CD8-positive, alpha-beta memory T cell (primary cell): ENCODE results near the gene PFDN2. TPM values are rescaled to one million over a fixed set of nuclear protein-coding genes. Genes with fewer than 3 reads are reported as not detected.

Source experiments
- CTCF ChIA-PET: fragments of 350-600 bp; sonication (Branson Sonifier 250); formaldehyde crosslinking; loops from one replicate; lab custom pipeline; 2021; ENCODE audit warnings: antibody characterized with exemption; lab: Charles Lee
- POLR2A ChIA-PET: fragments of 350-600 bp; sonication (Branson Sonifier 250); formaldehyde crosslinking; loops from one replicate; lab custom pipeline; 2021; ENCODE audit warnings: antibody characterized with exemption; lab: Charles Lee
- DNase-seq, 5 donors: peaks; one replicate each; pipeline versions ENCODE4 v3.0.0 to v3.0.0-alpha.2; 2020 to 2022; ENCODE audit warnings: mixed read lengths in 1 of 5
- H3K27ac ChIP-seq: one replicate; pipeline ENCODE4 v1.7.0; 2013; ENCODE audit warnings: low read depth, mild to moderate bottlenecking, low read length, moderate library complexity
- H3K27me3 ChIP-seq: 2 replicates; pipeline ENCODE4 v1.7.0; 2013; ENCODE audit warnings: low read length, mild to moderate bottlenecking; ENCODE audit not compliant: insufficient read depth, poor library complexity, severe bottlenecking
- H3K36me3 ChIP-seq: 2 replicates; pipeline ENCODE4 v1.7.0; 2013; ENCODE audit warnings: mild to moderate bottlenecking, low read length, moderate library complexity; ENCODE audit not compliant: insufficient read depth
- H3K4me1 ChIP-seq: 2 replicates; pipeline ENCODE4 v1.7.0; 2013; ENCODE audit warnings: mild to moderate bottlenecking, low read length, moderate library complexity; ENCODE audit not compliant: insufficient read depth
- H3K4me3 ChIP-seq: 2 replicates; pipeline ENCODE4 v1.7.0; 2013; ENCODE audit warnings: mild to moderate bottlenecking, low read length
- H3K9me3 ChIP-seq: 2 replicates; pipeline ENCODE4 v1.7.0; 2013; ENCODE audit warnings: mild to moderate bottlenecking, low read length
- H3K27ac Mint-ChIP-seq, 8 donors: one replicate each; pipeline ENCODE4 v1.8.0; 2020 to 2021; ENCODE audit warnings: mixed read lengths in 8 of 8, mild to moderate bottlenecking in 6 of 8, inconsistent platforms in 3 of 8, moderate library complexity in 3 of 8
- H3K27me3 Mint-ChIP-seq, 2 donors: one replicate each; pipeline ENCODE4 v1.8.0; 2020 to 2021; ENCODE audit warnings: mixed read lengths in 2 of 2, mild to moderate bottlenecking in 1 of 2, moderate library complexity in 1 of 2
- H3K36me3 Mint-ChIP-seq, 3 donors: one replicate each; pipeline ENCODE4 v1.8.0; 2020 to 2021; ENCODE audit warnings: mixed read lengths in 3 of 3, inconsistent platforms in 1 of 3, mild to moderate bottlenecking in 1 of 3
- H3K4me1 Mint-ChIP-seq, 3 donors: one replicate each; pipeline ENCODE4 v1.8.0; 2020 to 2021; ENCODE audit warnings: mixed read lengths in 3 of 3, inconsistent platforms in 1 of 3, mild to moderate bottlenecking in 1 of 3
- H3K4me3 Mint-ChIP-seq, 7 donors: one replicate each; pipeline ENCODE4 v1.8.0; 2020 to 2021; ENCODE audit warnings: mixed read lengths in 7 of 7, mild to moderate bottlenecking in 6 of 7, moderate library complexity in 4 of 7, inconsistent platforms in 2 of 7
- H3K9me3 Mint-ChIP-seq, 5 donors: one replicate each; pipeline ENCODE4 v1.8.0; 2020 to 2022; ENCODE audit warnings: mixed read lengths in 5 of 5, mild to moderate bottlenecking in 3 of 5, moderate library complexity in 2 of 5, inconsistent platforms in 1 of 5
- polyA plus RNA-seq: library from polyadenylated mRNA; unstranded; fragments of 300-500 nt; fragmentation: Illumina TruSeq; gene quantifications from one replicate; pipeline ENCODE4 v1.2.3, GENCODE V29; 2021
- total RNA-seq, 2 experiments: library from RNA; stranded (reverse); gene quantifications; one replicate each; pipeline ENCODE4 v1.2.3, GENCODE V29; 2021

PFDN2 gene
- total and polyA plus RNA-seq, 3 experiments from 2014 or later: 96.4 to 142 (median 133) TPM

GRCh38 chr1:161153682-161154337 lies 36.0 kb upstream of the PFDN2 start, which contains the start of gene UFC1:
Gene UFC1 (plus strand): TSS chr1:161153978. CDS start chr1:161153998, 20 bp downstream.
- peak within 1 kb of the TSS; percentile 87 for H3K4me3 ChIP-seq
- ChIA-PET POLR2A (interaction anchor here (0.6 to 2.2 kb wide), 12 partner anchors 12 to 160 kb away, joined by 3 to 17 read pairs (median 4); partner anchors contain the start of genes ARHGAP30, B4GALT3, DEDD and NDUFS2), CTCF (interaction anchor here (0.7 to 6.4 kb wide), 8 partner anchors 12 to 154 kb away, joined by 3 to 44 read pairs (median 4); partner anchors contain the start of genes ARHGAP30, B4GALT3, PPOX and TOMM40L)
- Mint-ChIP-seq H3K27ac (peak within 1 kb of the TSS; percentile 98 to 100 (median 100)), H3K27me3 (no peaks in the 10 kb centered on the region), H3K4me3 (peak within 1 kb of the TSS; percentile 98 to 100 (median 98)), H3K9me3 (no peaks in the 10 kb centered on the region), H3K4me1 (peaks cover 25 to 44% (median 34%) of the 10 kb centered on the region in 3 donors), H3K36me3 (peaks cover 0 to 33% (median 7%) of the 10 kb centered on the region in 3 donors)
- H3K4me1 ChIP-seq: peaks cover 14% of the 10 kb centered on the region
- no peaks in the 10 kb centered on the region for H3K36me3 ChIP-seq
- H3K9me3 ChIP-seq: no peaks in the 10 kb centered on the region
- DNase-seq: peak; percentile 68 to 90 (median 88)
- no peaks in the 10 kb centered on the region for H3K27me3 ChIP-seq
- peak within 1 kb of the TSS; percentile 98 for H3K27ac ChIP-seq

GRCh38 chr1:161153176-161153575 lies 35.3 kb upstream of the PFDN2 start:
- Histone ChIP-seq H3K4me1 (peaks cover 11% of the 10 kb centered on the region), H3K4me3 (peak overlapping the region; percentile 87), H3K9me3 (no peaks in the 10 kb centered on the region), H3K27me3 (no peaks in the 10 kb centered on the region), H3K36me3 (no peaks in the 10 kb centered on the region), H3K27ac (peak overlapping the region; percentile 98)
- POLR2A ChIA-PET: interaction anchor here (0.6 to 2.2 kb wide), 16 partner anchors 13 to 358 kb away, joined by 3 to 17 read pairs (median 4); partner anchors contain the start of genes ARHGAP30, B4GALT3, DEDD and NDUFS2
- H3K9me3 Mint-ChIP-seq: no peaks in the 10 kb centered on the region
- DNase-seq: no peak
- CTCF ChIA-PET: interaction anchor here (0.7 to 6.4 kb wide), 8 partner anchors 12 to 154 kb away, joined by 3 to 44 read pairs (median 4); partner anchors contain the start of genes ARHGAP30, B4GALT3, PPOX and TOMM40L
- peak overlapping the region; percentile 98 to 100 (median 98) for H3K4me3 Mint-ChIP-seq
- peaks cover 0 to 26% (median 7%) of the 10 kb centered on the region in 3 donors for H3K36me3 Mint-ChIP-seq
- peak overlapping the region; percentile 98 to 100 (median 100) for H3K27ac Mint-ChIP-seq
- no peaks in the 10 kb centered on the region for H3K27me3 Mint-ChIP-seq
- peaks cover 21 to 39% (median 28%) of the 10 kb centered on the region in 3 donors for H3K4me1 Mint-ChIP-seq

- Histone ChIP-seq H3K36me3 (no peaks in the 10 kb centered on the region), H3K27ac (no peak overlapping the region), H3K4me1 (no peaks in the 10 kb centered on the region), H3K9me3 (no peaks in the 10 kb centered on the region), H3K4me3 (no peak overlapping the region), H3K27me3 (no peaks in the 10 kb centered on the region)
- POLR2A ChIA-PET: no interaction called here
- no peaks in the 10 kb centered on the region for H3K9me3 Mint-ChIP-seq
- H3K4me3 Mint-ChIP-seq: no peak overlapping the region
- no peaks in the 10 kb centered on the region for H3K27me3 Mint-ChIP-seq
- no peak for DNase-seq
- H3K27ac Mint-ChIP-seq: no peak overlapping the region
- CTCF ChIA-PET: interaction anchor here (1.8 kb wide), 1 partner anchor 13 kb away, joined by 3 read pairs; the partner anchor contains the start of gene DEDD
- H3K36me3 Mint-ChIP-seq: no peaks in the 10 kb centered on the region
- H3K4me1 Mint-ChIP-seq: no peaks in the 10 kb centered on the region
Observed at GRCh38 chr1:161145832-161146231, 28.0 kb upstream of the PFDN2 start.

GRCh38 chr1:161140755-161141400 lies 23.0 kb upstream of the PFDN2 start:
- no peaks in the 10 kb centered on the region for H3K36me3 ChIP-seq
- Mint-ChIP-seq H3K27me3 (no peaks in the 10 kb centered on the region), H3K27ac (peak overlapping the region in 1 of 8 donors; percentile 32), H3K4me1 (peaks cover 1 to 3% (median 3%) of the 10 kb centered on the region in 3 donors), H3K4me3 (no peak overlapping the region), H3K9me3 (no peaks in the 10 kb centered on the region), H3K36me3 (no peaks in the 10 kb centered on the region)
- POLR2A ChIA-PET: interaction anchor here (0.7 kb wide), 1 partner anchor 10 kb away, joined by 3 read pairs; no protein-coding TSS in a partner anchor
- no peak overlapping the region for H3K4me3 ChIP-seq
- CTCF ChIA-PET: interaction anchor here (0.7 to 5.4 kb wide), 9 partner anchors 10 to 151 kb away, joined by 3 to 24 read pairs (median 4); partner anchors contain the start of gene KLHDC9
- H3K27ac ChIP-seq: no peak overlapping the region
- H3K27me3 ChIP-seq: no peaks in the 10 kb centered on the region
- no peak for DNase-seq
- no peaks in the 10 kb centered on the region for H3K4me1 ChIP-seq
- H3K9me3 ChIP-seq: no peaks in the 10 kb centered on the region

- Mint-ChIP-seq H3K4me1 (peaks cover 4 to 8% (median 6%) of the 10 kb centered on the region in 3 donors), H3K4me3 (no peak overlapping the region), H3K36me3 (peaks cover 0 to 2% (median 0%) of the 10 kb centered on the region in 3 donors), H3K9me3 (no peaks in the 10 kb centered on the region), H3K27me3 (no peaks in the 10 kb centered on the region), H3K27ac (no peak overlapping the region)
- Histone ChIP-seq H3K9me3 (no peaks in the 10 kb centered on the region), H3K27me3 (no peaks in the 10 kb centered on the region), H3K36me3 (no peaks in the 10 kb centered on the region), H3K27ac (no peak overlapping the region), H3K4me1 (no peaks in the 10 kb centered on the region), H3K4me3 (no peak overlapping the region)
- peak in 2 of 5 donors; percentile 18 to 48 for DNase-seq
- ChIA-PET POLR2A (no interaction called here), CTCF (interaction anchor here (0.7 to 5.4 kb wide), 5 partner anchors 12 to 69 kb away, joined by 3 to 24 read pairs (median 9); partner anchors contain the start of genes ARHGAP30, KLHDC9 and PPOX)
Observed at GRCh38 chr1:161139766-161140165, 21.9 kb upstream of the PFDN2 start.

- CTCF ChIA-PET: interaction anchor here (0.8 to 5.4 kb wide), 10 partner anchors 21 to 303 kb away, joined by 3 to 24 read pairs (median 5); partner anchors contain the start of genes ARHGAP30, KLHDC9, NIT1 and PFDN2
- H3K4me1 Mint-ChIP-seq: peaks cover 4 to 8% (median 6%) of the 10 kb centered on the region in 3 donors
- POLR2A ChIA-PET: interaction anchor here (1.0 kb wide), 1 partner anchor 41 kb away, joined by 4 read pairs; no protein-coding TSS in a partner anchor
- H3K9me3 ChIP-seq: no peaks in the 10 kb centered on the region
- H3K27me3 ChIP-seq: no peaks in the 10 kb centered on the region
- H3K27ac Mint-ChIP-seq: peak overlapping the region in 2 of 8 donors; percentile 11 to 86
- H3K4me1 ChIP-seq: peaks cover 5% of the 10 kb centered on the region
- H3K36me3 Mint-ChIP-seq: peaks cover 0 to 2% (median 0%) of the 10 kb centered on the region in 3 donors
- no peak overlapping the region for H3K4me3 ChIP-seq
- no peaks in the 10 kb centered on the region for H3K27me3 Mint-ChIP-seq
- no peaks in the 10 kb centered on the region for H3K9me3 Mint-ChIP-seq
- no peak for DNase-seq
- no peaks in the 10 kb centered on the region for H3K36me3 ChIP-seq
- peak overlapping the region in 1 of 7 donors; percentile 8 for H3K4me3 Mint-ChIP-seq
- no peak overlapping the region for H3K27ac ChIP-seq
Observed at GRCh38 chr1:161138431-161138830, 20.6 kb upstream of the PFDN2 start.

- H3K36me3 Mint-ChIP-seq: peaks cover 0 to 2% (median 0%) of the 10 kb centered on the region in 3 donors
- no peaks in the 10 kb centered on the region for H3K36me3 ChIP-seq
- peaks cover 7% of the 10 kb centered on the region for H3K4me1 ChIP-seq
- peaks cover 4 to 8% (median 6%) of the 10 kb centered on the region in 3 donors for H3K4me1 Mint-ChIP-seq
- ChIA-PET CTCF (interaction anchor here (0.8 to 2.6 kb wide), 10 partner anchors 21 to 303 kb away, joined by 3 to 10 read pairs (median 4); partner anchors contain the start of genes ARHGAP30, KLHDC9, NIT1 and PFDN2), POLR2A (interaction anchor here (1.0 kb wide), 1 partner anchor 40 kb away, joined by 4 read pairs; no protein-coding TSS in a partner anchor)
- no peaks in the 10 kb centered on the region for H3K9me3 Mint-ChIP-seq
- H3K4me3 Mint-ChIP-seq: no peak overlapping the region
- no peak for DNase-seq
- no peak overlapping the region for H3K27ac ChIP-seq
- no peaks in the 10 kb centered on the region for H3K27me3 Mint-ChIP-seq
- H3K4me3 ChIP-seq: no peak overlapping the region
- peak overlapping the region in 2 of 8 donors; percentile 61 to 86 for H3K27ac Mint-ChIP-seq
- H3K9me3 ChIP-seq: no peaks in the 10 kb centered on the region
- H3K27me3 ChIP-seq: no peaks in the 10 kb centered on the region
Observed at GRCh38 chr1:161137881-161138280, 20.0 kb upstream of the PFDN2 start.
